ENCODE data around the gene CACNA1I.

The CACNA1I gene

GRCh38 chr22:39699631-39700360 lies 129.2 kb downstream of the CACNA1I start:
- DNase-seq (ENCODE audit: low read depth): no peak

GRCh38 chr22:39700565-39700964 lies 130.0 kb downstream of the CACNA1I start:
- no peak for DNase-seq (ENCODE audit: low read depth)

- no peak for DNase-seq (ENCODE audit: low read depth)
These were observed 132.5 kb downstream of the CACNA1I start for GRCh38 chr22:39703091-39703490.

- peak; percentile 2 for DNase-seq (ENCODE audit: low read depth)
These were observed 133.5 kb downstream of the CACNA1I start for GRCh38 chr22:39703928-39704639.

- DNase-seq (ENCODE audit: low read depth): no peak
These were observed 134.8 kb downstream of the CACNA1I start for GRCh38 chr22:39705386-39705785.

GRCh38 chr22:39706376-39707140 lies 136.0 kb downstream of the CACNA1I start:
- DNase-seq (ENCODE audit: low read depth): no peak

- no peak for DNase-seq (ENCODE audit: low read depth)
These were observed 136.8 kb downstream of the CACNA1I start for GRCh38 chr22:39707351-39707750.

GRCh38 chr22:39707816-39708215 lies 137.3 kb downstream of the CACNA1I start:
- DNase-seq (ENCODE audit: low read depth): no peak

- no peak for DNase-seq (ENCODE audit: low read depth)
These were observed 140.0 kb downstream of the CACNA1I start for GRCh38 chr22:39710380-39711150.

GRCh38 chr22:39712081-39712480 lies 141.5 kb downstream of the CACNA1I start:
- no peak for DNase-seq (ENCODE audit: low read depth)

- no peak for DNase-seq (ENCODE audit: low read depth)
These were observed 142.4 kb downstream of the CACNA1I start for GRCh38 chr22:39712751-39713525.

GRCh38 chr22:39713799-39714290 lies 143.3 kb downstream of the CACNA1I start:
- DNase-seq (ENCODE audit: low read depth): no peak

GRCh38 chr22:39714321-39714720 lies 143.8 kb downstream of the CACNA1I start:
- DNase-seq (ENCODE audit: low read depth): no peak

GRCh38 chr22:39715778-39716495 lies 145.4 kb downstream of the CACNA1I start:
- DNase-seq (ENCODE audit: low read depth): no peak

GRCh38 chr22:39716534-39716933 lies 146.0 kb downstream of the CACNA1I start:
- DNase-seq (ENCODE audit: low read depth): no peak

- DNase-seq (ENCODE audit: low read depth): no peak
These were observed 146.5 kb downstream of the CACNA1I start for GRCh38 chr22:39717099-39717498.

GRCh38 chr22:39718206-39718605 lies 147.7 kb downstream of the CACNA1I start:
- no peak for DNase-seq (ENCODE audit: low read depth)

GRCh38 chr22:39718921-39719475 lies 148.4 kb downstream of the CACNA1I start:
- DNase-seq (ENCODE audit: low read depth): no peak

GRCh38 chr22:39719559-39720450 lies 149.3 kb downstream of the CACNA1I start:
- DNase-seq (ENCODE audit: low read depth): no peak
